Activated T-cell treated with anti-CD3 and anti-CD28 coated beads, Interleukin-2, amount 50 U/mL, for 48 hours (primary cell): ENCODE results near the gene TEKT1.
"Not testable (repeated sequence)": the region's sequence is repeated elsewhere in the genome, so short reads cannot be mapped to it uniquely, and the experiment has no call there.

Experiments
- DNase-seq, 2 experiments: peaks; one replicate each; pipeline ENCODE4 v3.0.0-alpha.2; 2020

TEKT1 gene

DNA sequence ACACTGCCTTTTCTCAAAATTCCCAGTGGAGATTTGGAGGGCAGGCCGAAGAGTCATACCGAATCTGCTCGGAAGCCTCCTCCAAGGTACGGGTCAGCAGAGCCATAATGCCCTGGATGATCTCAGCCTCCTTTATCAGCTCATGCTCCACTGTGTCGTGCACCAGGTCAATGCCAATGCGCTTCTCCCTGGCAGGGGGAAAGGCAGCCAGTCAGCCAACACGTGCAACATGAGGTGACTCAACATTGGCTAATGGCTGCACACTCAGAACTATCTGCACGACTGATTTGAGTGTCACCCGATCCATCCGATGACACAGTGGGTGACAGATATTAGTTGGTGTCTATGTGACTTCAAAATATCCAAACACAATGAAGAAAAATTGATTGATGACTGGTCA, 15.8 kb downstream of the TEKT1 start:
- no peak for DNase-seq

GRCh38 chr17:6812295-6812694, 19.2 kb downstream of the TEKT1 start:
- DNase-seq = no peak

- no peak for DNase-seq
These were observed 20.0 kb downstream of the TEKT1 start for GRCh38 chr17:6811510-6811909.

- DNase-seq = no peak
These were observed 31.0 kb downstream of the TEKT1 start for GRCh38 chr17:6800422-6801027.

DNA sequence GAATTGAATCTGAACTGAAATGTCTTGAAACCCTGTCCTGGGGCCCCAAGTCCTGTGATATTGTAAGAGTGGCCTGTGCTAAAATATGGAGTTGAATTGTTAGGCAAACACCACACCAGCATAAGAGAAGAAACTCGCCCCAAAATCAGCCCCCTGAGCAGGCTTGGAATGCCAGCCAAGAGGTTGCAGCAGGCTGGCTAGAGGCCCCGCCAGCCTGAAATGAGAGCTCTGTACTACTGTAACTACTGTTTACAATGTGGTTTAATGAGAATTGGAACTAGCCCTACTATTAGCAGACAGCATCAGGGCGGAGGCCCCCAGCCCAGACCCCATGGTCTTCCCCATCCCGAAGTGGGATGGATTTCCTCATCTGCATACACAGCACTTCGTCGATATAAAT, 31.8 kb downstream of the TEKT1 start:
- DNase-seq = no peak

- DNase-seq = no peak
These were observed 33.7 kb downstream of the TEKT1 start for GRCh38 chr17:6797718-6798351.

DNA sequence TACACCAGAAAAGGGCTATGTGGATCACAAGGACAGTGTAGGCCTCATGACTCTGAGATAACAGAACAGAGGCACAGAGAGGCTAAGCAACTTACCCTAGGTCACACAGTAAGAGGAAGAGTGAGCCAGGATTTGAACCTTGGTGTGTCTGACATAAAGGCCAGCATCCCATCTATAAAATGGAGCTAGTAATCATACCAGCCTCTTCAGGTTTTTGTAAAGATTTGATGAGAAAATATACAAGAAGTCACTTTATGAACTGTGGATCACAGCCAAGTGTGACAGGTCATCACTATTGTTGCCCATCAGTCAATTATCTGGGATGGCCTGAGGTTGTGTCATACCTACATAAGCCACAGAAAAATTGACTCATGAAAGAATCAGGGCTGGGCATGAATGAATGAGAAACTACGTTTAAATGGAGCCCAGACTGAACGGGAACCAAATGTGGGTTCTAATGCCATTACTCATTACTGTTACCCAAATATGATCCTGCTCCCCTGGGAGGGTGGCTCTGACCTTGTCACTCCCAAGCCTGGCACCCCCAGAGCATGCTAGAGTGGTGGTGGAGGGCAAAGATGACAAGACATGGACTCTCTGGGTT, 34.5 kb downstream of the TEKT1 start:
- no peak for DNase-seq

- no peak for DNase-seq
These were observed 35.3 kb downstream of the TEKT1 start for GRCh38 chr17:6796017-6796886.

GRCh38 chr17:6793748-6794493, 37.6 kb downstream of the TEKT1 start:
- DNase-seq = no peak

- no peak for DNase-seq
These were observed 42.4 kb downstream of the TEKT1 start for GRCh38 chr17:6789146-6789545.

GRCh38 chr17:6787081-6787693, 44.3 kb downstream of the TEKT1 start:
- DNase-seq = no peak

GRCh38 chr17:6786618-6787017, 44.9 kb downstream of the TEKT1 start:
- DNase-seq = no peak

- no peak for DNase-seq
These were observed 49.3 kb downstream of the TEKT1 start for GRCh38 chr17:6782244-6782643.

GRCh38 chr17:6780886-6781285, 50.6 kb downstream of the TEKT1 start:
- no peak for DNase-seq

GRCh38 chr17:6780001-6780400, 51.5 kb downstream of the TEKT1 start:
- no peak for DNase-seq

DNA sequence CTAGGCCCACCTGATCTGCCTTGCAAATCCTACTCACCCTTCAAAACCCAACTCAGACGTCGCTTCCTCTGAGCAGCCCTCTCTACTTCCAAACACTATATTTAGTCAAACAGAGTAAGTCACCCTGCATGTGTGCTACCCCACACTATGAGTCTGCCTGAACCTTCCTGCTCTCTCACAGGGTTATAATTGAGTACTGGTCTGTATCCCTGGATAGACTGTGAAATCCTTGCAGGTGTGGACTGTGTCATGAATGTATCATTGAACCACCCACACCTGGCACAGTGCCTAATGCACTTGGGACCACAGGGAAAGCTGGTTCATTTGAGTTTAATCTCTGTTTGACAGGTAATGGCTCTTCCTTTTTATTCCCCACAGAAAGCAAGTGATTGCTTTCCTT, 52.1 kb downstream of the TEKT1 start:
- DNase-seq = no peak

- DNase-seq = no peak
These were observed 55.6 kb downstream of the TEKT1 start, which contains the start of gene FBXO39 for GRCh38 chr17:6775871-6776405. FBXO39 (plus strand) TSS chr17:6776215; CDS start chr17:6779869, 3,654 bp downstream.

DNA sequence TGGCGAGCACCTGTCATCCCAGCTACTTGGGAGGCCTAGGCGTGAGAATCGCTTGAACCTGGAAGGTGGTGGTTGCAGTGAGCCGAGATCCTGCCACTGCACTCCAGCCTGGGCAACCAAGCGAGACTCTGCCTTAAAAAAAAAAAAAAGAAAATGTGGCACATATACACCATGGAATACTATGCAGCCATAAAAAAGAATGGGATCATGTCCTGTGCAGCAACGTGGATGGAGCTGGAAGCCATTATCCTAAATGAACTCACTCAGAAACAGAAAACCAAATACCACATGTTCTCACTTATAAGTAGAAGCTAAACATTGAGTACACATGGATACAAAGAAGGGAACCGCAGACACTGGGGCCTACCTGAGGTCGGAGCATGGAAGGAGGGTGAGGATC, 56.6 kb downstream of the TEKT1 start:
- DNase-seq = not testable (repeated sequence)

DNA sequence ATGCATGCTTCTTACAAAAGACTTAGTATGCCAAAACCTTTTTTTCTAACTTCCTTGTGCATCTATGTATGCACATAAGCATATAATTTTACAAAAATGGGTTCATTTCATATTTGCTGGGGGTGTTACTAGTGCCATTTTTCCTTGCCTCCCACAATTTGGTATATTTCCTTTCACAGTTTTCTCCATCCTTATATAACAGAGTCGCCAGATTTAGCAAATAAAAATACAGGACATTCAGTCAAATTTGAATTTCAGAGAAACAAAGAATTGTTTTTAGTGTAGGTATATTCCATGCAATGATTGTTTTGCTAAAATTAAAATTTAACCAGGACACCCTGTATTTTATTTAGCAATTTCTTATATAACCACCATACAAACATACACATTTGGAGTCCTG, 59.5 kb downstream of the TEKT1 start:
- no peak for DNase-seq

- no peak for DNase-seq
These were observed 63.1 kb downstream of the TEKT1 start for GRCh38 chr17:6768447-6768846.

DNA sequence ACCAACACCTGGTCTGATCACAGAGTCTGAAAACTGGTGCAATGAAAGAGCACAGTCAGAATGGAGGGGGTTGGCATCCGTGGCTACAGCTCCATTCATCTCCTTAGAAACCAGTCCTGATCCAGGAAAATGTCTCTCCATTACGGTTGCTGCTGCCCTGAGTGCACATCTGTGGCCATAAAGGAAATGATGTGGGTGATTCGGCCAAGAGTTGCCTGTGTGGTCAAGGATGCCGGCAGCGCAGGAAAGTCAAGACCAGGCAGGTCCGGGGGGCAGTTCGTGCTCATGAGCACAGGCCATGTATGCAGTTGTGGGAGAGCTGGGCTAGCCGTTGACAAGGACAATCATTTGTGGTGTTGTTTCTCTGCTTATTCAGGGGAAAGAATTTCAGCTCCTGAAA, 69.8 kb downstream of the TEKT1 start:
- DNase-seq = no peak

DNA sequence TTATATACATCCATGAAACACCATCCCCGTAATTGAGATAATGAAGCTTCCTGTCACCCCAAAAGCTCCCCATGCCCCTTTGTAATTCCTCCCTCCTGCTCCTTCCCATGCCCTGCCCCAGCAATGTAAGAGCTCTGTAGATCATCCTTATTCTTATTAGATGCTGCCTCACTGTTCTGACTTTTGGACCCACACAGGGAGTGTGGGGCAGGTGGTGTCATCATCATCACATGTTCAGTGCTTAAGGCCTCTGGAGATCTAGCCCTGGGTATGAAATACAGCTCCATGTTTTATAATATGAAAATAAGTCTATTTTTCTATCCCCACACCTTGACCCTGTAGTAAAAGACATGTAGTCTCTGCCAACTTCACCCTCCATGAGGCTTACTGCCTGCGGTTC, 73.8 kb downstream of the TEKT1 start:
- DNase-seq = no peak
